ENCODE data around the gene AK3.

AK3 gene

GRCh38 chr9:4762886-4763541, 22.0 kb upstream of the AK3 start:
- Histone ChIP-seq H3K36me3 (ENCODE audit: insufficient read depth, low read length) (no peaks in the 10 kb centered on the region), H3K9ac (ENCODE audit: low read depth, low read length) (no peak overlapping the region)

DNA sequence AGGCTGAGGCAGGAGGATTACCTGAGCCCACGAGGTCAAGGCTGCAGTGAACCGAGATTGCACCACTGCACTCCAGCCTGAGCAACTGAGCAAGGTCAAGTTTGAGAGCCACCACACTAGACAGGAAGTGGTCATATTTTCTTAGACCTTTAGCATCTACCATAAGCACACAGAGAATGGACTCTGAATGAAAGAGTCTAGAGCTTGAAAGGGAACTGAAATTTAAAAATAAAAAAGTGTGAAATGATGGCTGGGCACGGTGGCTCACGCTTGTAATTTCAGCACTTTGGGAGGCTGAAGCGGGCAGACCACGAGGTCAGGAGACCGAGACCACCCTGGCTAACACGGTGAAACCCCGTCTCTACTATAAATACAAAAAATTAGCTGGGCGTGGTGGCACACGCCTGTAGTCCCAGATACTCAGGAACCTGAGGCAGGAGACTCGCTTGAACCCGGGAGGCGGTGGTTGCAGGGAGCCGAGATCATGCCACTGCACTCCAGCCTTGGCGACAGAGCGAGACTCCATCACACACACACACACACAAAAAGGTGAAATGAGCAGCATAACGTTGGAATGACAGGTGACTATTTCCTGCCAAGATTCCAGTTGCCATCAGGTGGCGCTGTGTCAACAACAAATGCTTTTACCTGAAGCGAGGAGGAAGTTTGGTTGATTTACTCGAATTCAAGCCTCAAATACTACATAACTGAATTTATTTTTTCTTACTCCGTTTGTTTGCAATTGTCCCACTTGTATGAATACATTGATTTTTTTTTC, 21.3 kb upstream of the AK3 start:
- peaks cover 12% of the 10 kb centered on the region for H3K4me1 ChIP-seq (ENCODE audit: insufficient read depth, low read length)
- H3K4me2 ChIP-seq (ENCODE audit: insufficient read depth, low read length), result peak overlapping the region; percentile 53
- TF ChIP-seq EZH2 (IDR thresholded peaks at IDR 0.05; ENCODE audit: borderline replicate concordance, low read depth, low read length, severe bottlenecking) (no peak), CTCF (IDR thresholded peaks at IDR 0.05; ENCODE audit: borderline replicate concordance, extremely low read depth, low read length, poor library complexity, severe bottlenecking) (peak; percentile 85)
- no peaks in the 10 kb centered on the region; the same call in 1 of the 2 replicates for H4K20me1 ChIP-seq (ENCODE audit: insufficient read depth, low read length)
- no peaks in the 10 kb centered on the region for H3K36me3 ChIP-seq (ENCODE audit: insufficient read depth, low read length)
- no peaks in the 10 kb centered on the region for H3K79me2 ChIP-seq (ENCODE audit: insufficient read depth, low read length)
- peak overlapping the region; percentile 72 for H2AFZ ChIP-seq (ENCODE audit: low read depth, low read length)
- H3K4me3 ChIP-seq (ENCODE audit: low read depth in 1 of 2, low read length in 2 of 2), result peak overlapping the region in 1 of 2 experiments; percentile 27; a peak in 1 of 4 replicates
- no peak overlapping the region for H3K9ac ChIP-seq (ENCODE audit: low read depth, low read length)
- no peaks in the 10 kb centered on the region for H3K9me3 ChIP-seq (ENCODE audit: insufficient read depth, low read length, severe bottlenecking)
- ATAC-seq (ENCODE audit: insufficient read depth, low read depth) (peak; percentile 77), DNase-seq (peak; percentile 70)
- no peaks in the 10 kb centered on the region for H3K27me3 ChIP-seq (ENCODE audit: insufficient read depth, low read length, poor library complexity)
- H3K27ac ChIP-seq (ENCODE audit: low read length), result no peak overlapping the region

More at GRCh38 chr9:4762886-4763541, 22.0 kb upstream of the AK3 start:
- Histone ChIP-seq H3K79me2 (ENCODE audit: insufficient read depth, low read length) (no peaks in the 10 kb centered on the region), H3K4me3 (ENCODE audit: low read depth in 1 of 2, low read length in 2 of 2) (peak overlapping the region in 1 of 2 experiments; percentile 27; a peak in 1 of 4 replicates), H3K9me3 (ENCODE audit: insufficient read depth, low read length, severe bottlenecking) (no peaks in the 10 kb centered on the region), H3K4me1 (ENCODE audit: insufficient read depth, low read length) (peaks cover 12% of the 10 kb centered on the region), H3K27me3 (ENCODE audit: insufficient read depth, low read length, poor library complexity) (no peaks in the 10 kb centered on the region), H4K20me1 (ENCODE audit: insufficient read depth, low read length) (no peaks in the 10 kb centered on the region; the same call in 1 of the 2 replicates), H3K4me2 (ENCODE audit: insufficient read depth, low read length) (peak overlapping the region; percentile 53), H2AFZ (ENCODE audit: low read depth, low read length) (peak overlapping the region; percentile 72), H3K27ac (ENCODE audit: low read length) (no peak overlapping the region)
- no peak for DNase-seq
- TF ChIP-seq EZH2 (IDR thresholded peaks at IDR 0.05; ENCODE audit: borderline replicate concordance, low read depth, low read length, severe bottlenecking) (no peak), CTCF (IDR thresholded peaks at IDR 0.05; ENCODE audit: borderline replicate concordance, extremely low read depth, low read length, poor library complexity, severe bottlenecking) (no peak)
- ATAC-seq (ENCODE audit: insufficient read depth, low read depth), result peak; percentile 18; the same call in 1 of the 3 replicates

DNA sequence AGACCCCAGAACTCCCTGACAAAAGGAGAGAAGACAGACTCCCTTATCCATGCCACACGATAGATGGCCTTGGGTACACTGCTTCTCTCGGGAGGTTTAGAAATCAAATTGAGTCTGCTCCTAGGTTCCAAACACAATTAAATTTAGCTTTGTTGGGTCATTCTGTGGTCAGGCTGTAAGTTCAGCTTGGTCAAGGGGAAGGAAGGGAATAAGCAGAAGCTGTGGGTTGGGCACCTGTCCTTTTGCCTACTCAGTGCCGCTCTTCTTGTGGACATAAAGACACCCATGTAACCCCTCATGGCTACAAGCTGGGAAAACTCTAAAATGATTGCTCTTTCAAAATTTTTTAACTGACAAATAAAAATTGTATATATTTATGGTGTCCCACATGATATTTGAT, 19.1 kb upstream of the AK3 start:
- Histone ChIP-seq H3K36me3 (ENCODE audit: insufficient read depth, low read length) (no peaks in the 10 kb centered on the region), H3K27me3 (ENCODE audit: insufficient read depth, low read length, poor library complexity) (no peaks in the 10 kb centered on the region), H3K9me3 (ENCODE audit: insufficient read depth, low read length, severe bottlenecking) (no peaks in the 10 kb centered on the region), H2AFZ (ENCODE audit: low read depth, low read length) (no peak overlapping the region), H3K79me2 (ENCODE audit: insufficient read depth, low read length) (no peaks in the 10 kb centered on the region), H3K27ac (ENCODE audit: low read length) (no peak overlapping the region), H3K4me2 (ENCODE audit: insufficient read depth, low read length) (no peak overlapping the region), H3K4me1 (ENCODE audit: insufficient read depth, low read length) (peaks cover 12% of the 10 kb centered on the region), H4K20me1 (ENCODE audit: insufficient read depth, low read length) (no peaks in the 10 kb centered on the region; the same call in 1 of the 2 replicates), H3K4me3 (ENCODE audit: low read depth in 1 of 2, low read length in 2 of 2) (no peak overlapping the region), H3K9ac (ENCODE audit: low read depth, low read length) (no peak overlapping the region)
- ATAC-seq (ENCODE audit: insufficient read depth, low read depth) (no peak), DNase-seq (no peak)
- no peak for TF ChIP-seq EZH2 (IDR thresholded peaks at IDR 0.05; ENCODE audit: borderline replicate concordance, low read depth, low read length, severe bottlenecking)
- TF ChIP-seq CTCF (IDR thresholded peaks at IDR 0.05; ENCODE audit: borderline replicate concordance, extremely low read depth, low read length, poor library complexity, severe bottlenecking), result no peak
